Tibial nerve (tissue), 4 donors: ENCODE measurements around the gene PPTC7.

ENCODE experiments used
- EP300 ChIP-seq, 2 donors: sonication (generic); formaldehyde crosslinking; IDR thresholded peaks; one replicate each; pipeline ENCODE4 v1.6.1; 2017; ENCODE audit warnings: antibody characterized with exemption in 2 of 2, mild to moderate bottlenecking in 1 of 2
- POLR2A ChIP-seq, 2 donors: fragments of 450-650 bp; IDR thresholded peaks; one replicate each; pipeline ENCODE4 v1.6.1; 2017; ENCODE audit warnings: antibody characterized with exemption in 2 of 2, mild to moderate bottlenecking in 2 of 2, moderate library complexity in 2 of 2
- TF ChIP-seq, protein P1 (sequence below), 5 experiments: fragments of 200-600 bp in 3 of 5; fragments of 450-650 bp in 2 of 5; sonication (generic) in 3 of 5; IDR thresholded peaks; one replicate each; pipeline ENCODE4 v1.5.1; 2016 to 2019; ENCODE audit warnings: antibody characterized with exemption in 5 of 5, mild to moderate bottlenecking in 3 of 5, moderate library complexity in 2 of 5

DNA sequence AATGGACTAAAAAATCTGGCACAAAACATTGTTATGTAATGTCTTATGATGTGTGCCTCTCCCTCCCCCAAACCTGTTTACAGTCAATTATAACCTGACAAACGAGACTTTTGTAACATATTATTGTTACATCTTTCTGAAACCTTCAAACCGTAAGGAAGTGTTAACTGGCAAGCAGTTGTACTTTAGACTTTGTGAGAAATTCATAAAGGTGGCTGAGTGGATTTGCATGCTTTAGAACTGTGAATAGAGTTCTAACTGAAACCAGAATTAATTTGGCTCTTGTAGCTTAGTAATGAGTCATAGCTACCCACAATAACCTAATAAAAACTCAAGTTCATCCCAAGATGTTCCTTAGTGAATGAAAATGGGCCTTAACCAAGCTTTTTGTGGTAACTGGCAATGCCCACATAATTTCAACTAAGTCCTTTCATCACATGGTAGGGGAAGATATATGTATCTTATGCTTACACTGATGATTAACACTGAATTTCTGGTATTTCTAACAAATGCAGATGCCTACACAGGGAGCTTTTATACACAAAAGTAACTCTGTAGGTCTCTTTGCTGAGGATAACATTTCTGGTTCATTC is 51.3 kb downstream of the PPTC7 start:
- TF ChIP-seq, protein P1, sequence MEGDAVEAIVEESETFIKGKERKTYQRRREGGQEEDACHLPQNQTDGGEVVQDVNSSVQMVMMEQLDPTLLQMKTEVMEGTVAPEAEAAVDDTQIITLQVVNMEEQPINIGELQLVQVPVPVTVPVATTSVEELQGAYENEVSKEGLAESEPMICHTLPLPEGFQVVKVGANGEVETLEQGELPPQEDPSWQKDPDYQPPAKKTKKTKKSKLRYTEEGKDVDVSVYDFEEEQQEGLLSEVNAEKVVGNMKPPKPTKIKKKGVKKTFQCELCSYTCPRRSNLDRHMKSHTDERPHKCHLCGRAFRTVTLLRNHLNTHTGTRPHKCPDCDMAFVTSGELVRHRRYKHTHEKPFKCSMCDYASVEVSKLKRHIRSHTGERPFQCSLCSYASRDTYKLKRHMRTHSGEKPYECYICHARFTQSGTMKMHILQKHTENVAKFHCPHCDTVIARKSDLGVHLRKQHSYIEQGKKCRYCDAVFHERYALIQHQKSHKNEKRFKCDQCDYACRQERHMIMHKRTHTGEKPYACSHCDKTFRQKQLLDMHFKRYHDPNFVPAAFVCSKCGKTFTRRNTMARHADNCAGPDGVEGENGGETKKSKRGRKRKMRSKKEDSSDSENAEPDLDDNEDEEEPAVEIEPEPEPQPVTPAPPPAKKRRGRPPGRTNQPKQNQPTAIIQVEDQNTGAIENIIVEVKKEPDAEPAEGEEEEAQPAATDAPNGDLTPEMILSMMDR (IDR thresholded peaks at IDR 0.05): no peak
- no peak for TF ChIP-seq POLR2A (IDR thresholded peaks at IDR 0.05)
- TF ChIP-seq EP300 (IDR thresholded peaks at IDR 0.05): no peak
